ENCODE results near the gene REC8. TPM values are rescaled to one million over a fixed set of nuclear protein-coding genes. Genes with fewer than 3 reads are reported as not detected.

REC8 gene
- total and polyA plus RNA-seq, 12 donors, result 2.5 to 17.7 (median 4.3) TPM

GRCh38 chr14:24160499-24160849 lies 11.4 kb upstream of the REC8 start:
- ATAC-seq, result peak in 1 of 8 donors; percentile 18
- H3K36me3 ChIP-seq, result peaks cover 6 to 88% (median 57%) of the 10 kb centered on the region in 9 donors

GRCh38 chr14:24160850-24161804 lies 10.8 kb upstream of the REC8 start, which contains the start of gene IRF9:
Gene IRF9 (plus strand): TSS chr14:24161265. CDS start chr14:24162145, 880 bp downstream.
- no peaks in the 10 kb centered on the region for H3K27me3 ChIP-seq
- peaks cover 10 to 88% (median 56%) of the 10 kb centered on the region in 9 donors for H3K36me3 ChIP-seq
- ATAC-seq, result peak; percentile 89 to 97 (median 96)
- WGBS, 2 donors, result 2 to 3% methylated on average over 12 of the region's 12 CpGs
- intact Hi-C loops (cut with DNase I), result loop anchor here in 2 of 10 donors (2.0 to 5.0 kb wide), 3 partner anchors 14 to 102 kb away; partner anchors contain the start of genes DCAF11 (in 1 of the 2), NRL (in 1 of the 2), PSME2 (in 1 of the 2) and RNF31 (in 1 of the 2)
- peaks cover 9 to 50% (median 27%) of the 10 kb centered on the region in 9 donors for H3K4me1 ChIP-seq
- peak; percentile 96 to 97 for DNase-seq
- peak; percentile 90 to 98 (median 92) for TF ChIP-seq CTCF (IDR thresholded peaks at IDR 0.05)
- H3K9me3 ChIP-seq, result no peaks in the 10 kb centered on the region
- H3K27ac ChIP-seq, result peak within 1 kb of the TSS; percentile 92 to 100 (median 96)
- peak within 1 kb of the TSS; percentile 50 to 89 (median 66) for H3K4me3 ChIP-seq

More at GRCh38 chr14:24160499-24160849, 11.4 kb upstream of the REC8 start:
- peak overlapping the region; percentile 92 to 100 (median 96) for H3K27ac ChIP-seq
- no peak for TF ChIP-seq CTCF (IDR thresholded peaks at IDR 0.05)
- peak overlapping the region in 2 of 10 donors; percentile 63 to 89 for H3K4me3 ChIP-seq
- peaks cover 9 to 44% (median 27%) of the 10 kb centered on the region in 9 donors for H3K4me1 ChIP-seq
- no peaks in the 10 kb centered on the region for H3K9me3 ChIP-seq
- no peaks in the 10 kb centered on the region for H3K27me3 ChIP-seq
- no peak for DNase-seq
- intact Hi-C loops (cut with DNase I), result loop anchor here in 2 of 10 donors (2.0 to 5.0 kb wide), 3 partner anchors 14 to 102 kb away; partner anchors contain the start of genes DCAF11 (in 1 of the 2), NRL (in 1 of the 2), PSME2 (in 1 of the 2) and RNF31 (in 1 of the 2)
- 87 to 89% methylated on average over 4 of the region's 4 CpGs for WGBS, 2 donors

GRCh38 chr14:24162093-24162492 lies 9.8 kb upstream of the REC8 start:
- Histone ChIP-seq H3K27ac (peak overlapping the region; percentile 92 to 100 (median 96)), H3K36me3 (peaks cover 10 to 88% (median 52%) of the 10 kb centered on the region in 9 donors), H3K9me3 (no peaks in the 10 kb centered on the region), H3K4me3 (peak overlapping the region; percentile 50 to 89 (median 66)), H3K27me3 (no peaks in the 10 kb centered on the region), H3K4me1 (peaks cover 9 to 60% (median 27%) of the 10 kb centered on the region in 9 donors)
- WGBS, 2 donors, result 38 to 39% methylated on average over 8 of the region's 8 CpGs
- peak in 5 of 8 donors; percentile 1 to 15 (median 5) for ATAC-seq
- intact Hi-C loops (cut with DNase I), result loop anchor here in 1 of 10 donors (5.0 kb wide), 1 partner anchor 50 kb away; the partner anchor contains the start of genes DCAF11 and NRL
- TF ChIP-seq CTCF (IDR thresholded peaks at IDR 0.05), result no peak
- no peak for DNase-seq

- DNase-seq (no peak), ATAC-seq (no peak)
- no peak for TF ChIP-seq CTCF (IDR thresholded peaks at IDR 0.05)
- Histone ChIP-seq H3K27me3 (no peaks in the 10 kb centered on the region), H3K27ac (no peak overlapping the region), H3K9me3 (no peaks in the 10 kb centered on the region), H3K4me1 (peaks cover 9 to 61% (median 27%) of the 10 kb centered on the region in 9 donors), H3K36me3 (peaks cover 10 to 90% (median 48%) of the 10 kb centered on the region in 9 donors), H3K4me3 (no peak overlapping the region)
- WGBS, 2 donors, result 93 to 96% methylated on average over 14 of the region's 14 CpGs
- intact Hi-C loops (cut with DNase I), result loop anchor here in 1 of 10 donors (5.0 kb wide), 1 partner anchor 52 kb away; the partner anchor contains the start of genes DCAF11 and NRL
These were observed 7.3 kb upstream of the REC8 start for GRCh38 chr14:24164518-24164991.
